ENCODE measurements around the gene CYP2R1. TPM values are rescaled to one million over a fixed set of nuclear protein-coding genes. Genes with fewer than 3 reads are reported as not detected.
"Not testable (repeated sequence)": the region's sequence is repeated elsewhere in the genome, so short reads cannot be mapped to it uniquely, and the experiment has no call there.

The CYP2R1 gene
- total and polyA plus RNA-seq, 2 of the 8 experiments (the other 6 are each of a cell fraction or from before 2014, with no cell fraction given), result 8.3 to 12.9 TPM

GRCh38 chr11:14863775-14864174 lies 28.3 kb downstream of the CYP2R1 start:
- H2AK5ac ChIP-seq (ENCODE audit: low read depth, low read length); H3K79me1 ChIP-seq (ENCODE audit: low read depth, low read length); H3K9me3 ChIP-seq (ENCODE audit: insufficient read depth in 2 of 2, low read depth in 1 of 2, low read length in 1 of 2); H4K91ac ChIP-seq (replicated peaks; ENCODE audit: insufficient read length, low read length); H2AFZ ChIP-seq (ENCODE audit: low read length); H3K56ac ChIP-seq (replicated peaks; ENCODE audit: insufficient read length, low read depth, low read length); H3K4me2 ChIP-seq (ENCODE audit: insufficient read depth in 1 of 2, low read depth in 2 of 2, low read length in 2 of 2); H3K18ac ChIP-seq (ENCODE audit: extremely low read depth, low read length); H2BK15ac ChIP-seq (ENCODE audit: low read length); H2BK5ac ChIP-seq (ENCODE audit: low read depth, low read length); H4K20me1 ChIP-seq (replicated peaks in 1 of 2; ENCODE audit: control insufficient read depth in 1 of 2, insufficient read depth in 2 of 2, low read length in 2 of 2); H3K4me3 ChIP-seq (ENCODE audit: extremely low read depth in 1 of 4, insufficient read depth in 2 of 4, low read depth in 3 of 4, low read length in 4 of 4); H3K14ac ChIP-seq (ENCODE audit: insufficient read length); FAIRE-seq; H2BK120ac ChIP-seq (replicated peaks; ENCODE audit: low read depth, low read length); H3K27ac ChIP-seq (ENCODE audit: low read depth, low read length); H2BK12ac ChIP-seq (ENCODE audit: low read depth, low read length); H3K79me2 ChIP-seq (ENCODE audit: control insufficient read depth in 1 of 2, insufficient read depth in 2 of 2, low read length in 2 of 2); H3K4ac ChIP-seq (replicated peaks; ENCODE audit: insufficient read length, low read depth, low read length); H4K5ac ChIP-seq (ENCODE audit: insufficient read length, low read depth, low read length); H3K9ac ChIP-seq (replicated peaks in 1 of 4; ENCODE audit: extremely low read depth in 1 of 4, low read depth in 3 of 4, low read length in 3 of 4); POLR2A ChIA-PET (ENCODE audit: partially characterized antibody); H3K23ac ChIP-seq (ENCODE audit: insufficient read length); DNase-seq (ENCODE audit: low read depth in 1 of 2, low spot score in 2 of 2); H3K23me2 ChIP-seq (ENCODE audit: low read depth, low read length); H3K36me3 ChIP-seq (ENCODE audit: control insufficient read depth in 2 of 4, insufficient read depth in 4 of 4, low read length in 3 of 4); H2BK20ac ChIP-seq (ENCODE audit: low read length); H3K4me1 ChIP-seq (replicated peaks in 1 of 4; ENCODE audit: control insufficient read depth in 3 of 4, insufficient read depth in 4 of 4, low read length in 3 of 4); H4K8ac ChIP-seq (ENCODE audit: extremely low read depth, insufficient read depth, low read length); H3K27me3 ChIP-seq (replicated peaks in 1 of 4; ENCODE audit: control insufficient read depth in 3 of 4, extremely low read depth in 1 of 4, insufficient read depth in 3 of 4, low read length in 3 of 4): not testable (repeated sequence)
- WGBS, 2 experiments (ENCODE audit: extremely low coverage in 1 of 2, insufficient coverage in 1 of 2, insufficient read length in 1 of 2, insufficient replicate concordance in 2 of 2, low coverage in 1 of 2, low lambda C conversion rate in 2 of 2, missing lambda C conversion rate in 1 of 2), result 96% methylated on average over 4 of the region's 4 CpGs; no CpG with 5 or more reads in 1 of the 2 experiments
- CTCF ChIA-PET (ENCODE audit: partially characterized antibody), result interaction anchor here (0.7 kb wide), 1 partner anchor 13 kb away, joined by 5 read pairs; no protein-coding TSS in a partner anchor
